Stomach smooth muscle (tissue), 2 donors: ENCODE data around the gene SLC15A4.

Experiments used
- H3K27ac ChIP-seq: one replicate; pipeline ENCODE4 v1.7.0; 2013; ENCODE audit warnings: mild to moderate bottlenecking, low read length, inconsistent platforms
- H3K27me3 ChIP-seq, 2 donors: one replicate each; pipeline ENCODE4 v1.7.0; 2013; ENCODE audit warnings: low read length in 2 of 2; ENCODE audit not compliant: insufficient read depth in 2 of 2, control insufficient read depth in 1 of 2
- H3K36me3 ChIP-seq, 2 donors: one replicate each; pipeline ENCODE4 v1.7.0; 2013; ENCODE audit warnings: low read length in 2 of 2; ENCODE audit not compliant: control insufficient read depth in 2 of 2, insufficient read depth in 2 of 2
- H3K4me1 ChIP-seq: one replicate; pipeline ENCODE4 v1.7.0; 2013; ENCODE audit warnings: low read length; ENCODE audit not compliant: control insufficient read depth, insufficient read depth
- H3K4me3 ChIP-seq, 2 donors: one replicate each; pipeline ENCODE4 v1.7.0; 2013; ENCODE audit warnings: low read length in 2 of 2
- H3K9ac ChIP-seq, 2 donors: one replicate each; pipeline ENCODE4 v1.7.0; 2013; ENCODE audit warnings: low read length in 2 of 2, mild to moderate bottlenecking in 1 of 2
- H3K9me3 ChIP-seq, 2 donors: one replicate each; pipeline ENCODE4 v1.7.0; 2013; ENCODE audit warnings: low read length in 2 of 2; ENCODE audit not compliant: control insufficient read depth in 2 of 2
- donor health status: healthy.
- donor health status: Pancreatic carcinoma.

Gene SLC15A4

GRCh38 chr12:128745772-128746689 lies 77.7 kb downstream of the SLC15A4 start:
- H3K27ac ChIP-seq: no peak overlapping the region
- no peak overlapping the region for H3K4me3 ChIP-seq
- H3K9ac ChIP-seq: no peak overlapping the region
- no peaks in the 10 kb centered on the region for H3K36me3 ChIP-seq
- H3K4me1 ChIP-seq: no peaks in the 10 kb centered on the region
- H3K9me3 ChIP-seq: no peaks in the 10 kb centered on the region
- peaks cover 0 to 2% of the 10 kb centered on the region in 2 donors for H3K27me3 ChIP-seq

- Histone ChIP-seq H3K4me1 (no peaks in the 10 kb centered on the region), H3K27me3 (peaks cover 0 to 2% of the 10 kb centered on the region in 2 donors), H3K27ac (no peak overlapping the region)
Measured at GRCh38 chr12:128743916-128744315, 79.8 kb downstream of the SLC15A4 start.

More at GRCh38 chr12:128743916-128744315, 79.8 kb downstream of the SLC15A4 start:
- no peak overlapping the region for H3K9ac ChIP-seq
- no peak overlapping the region for H3K4me3 ChIP-seq
- H3K36me3 ChIP-seq: no peaks in the 10 kb centered on the region
- no peaks in the 10 kb centered on the region for H3K9me3 ChIP-seq
